ENCODE measurements around the gene NINJ1. TPM values are rescaled to one million over a fixed set of nuclear protein-coding genes. Genes with fewer than 3 reads are reported as not detected.

NINJ1 gene
- total and polyA plus RNA-seq, 2 of the 4 experiments (the other 2 are of a cell fraction), result 21.9 to 38.8 TPM

DNA sequence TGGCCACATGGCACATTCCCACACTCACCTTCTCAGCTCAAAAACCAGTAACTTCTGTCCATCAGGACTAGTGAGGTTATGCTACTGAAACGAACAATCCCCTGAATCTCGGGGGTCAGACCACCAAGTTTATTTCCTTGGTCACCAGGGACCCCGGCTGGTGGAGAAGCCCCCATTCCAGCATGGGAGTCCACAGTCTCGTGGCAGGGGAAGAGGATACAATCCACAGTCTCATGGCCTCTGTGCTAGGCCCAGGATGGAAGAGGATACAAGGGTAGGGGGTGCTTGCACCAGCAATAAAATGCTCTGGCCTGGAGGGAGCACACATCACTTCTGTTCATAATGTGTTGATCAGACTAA lies 45.4 kb downstream of the NINJ1 start:
- no CpG with 5 or more reads among the region's 4 CpGs for WGBS, 2 experiments (ENCODE audit: extremely low coverage in 2 of 2, insufficient read length in 1 of 2)
- no TSS peak for BruUV-seq (replicated peaks)

More for the DNA sequence above, 45.4 kb downstream of the NINJ1 start:
- no peak overlapping the region for H4K8ac ChIP-seq (ENCODE audit: low read depth in 2 of 2, low read length in 2 of 2)
- no peak overlapping the region for H3K23ac ChIP-seq (ENCODE audit: low read depth, low read length)
- no peak for ATAC-seq (ENCODE audit: low read depth)
- H3K9me1 ChIP-seq (ENCODE audit: insufficient read depth, low read length), result no peaks in the 10 kb centered on the region
- POLR2A ChIA-PET (ENCODE audit: unreplicated experiment), result no interaction called here
- no peaks in the 10 kb centered on the region; the same call in 1 of the 2 replicates for H3K27me3 ChIP-seq (ENCODE audit: control insufficient read depth, insufficient read depth, low read length)
- H3K4me1 ChIP-seq (ENCODE audit: control insufficient read depth, insufficient read depth, low read length), result peaks cover 7% of the 10 kb centered on the region; the same call in 1 of the 2 replicates
- no peaks in the 10 kb centered on the region for H3K79me1 ChIP-seq (ENCODE audit: low read depth in 1 of 2, low read length in 2 of 2)
- H3K36me3 ChIP-seq (ENCODE audit: control insufficient read depth, insufficient read depth, low read length), result no peaks in the 10 kb centered on the region
- H3K9ac ChIP-seq (ENCODE audit: low read depth, low read length), result no peak overlapping the region
- peaks cover 19% of the 10 kb centered on the region for H3K9me3 ChIP-seq (ENCODE audit: control insufficient read depth, insufficient read depth, low read length)
- H2AK9ac ChIP-seq (replicated peaks; ENCODE audit: low read depth, low read length, poor library complexity), result no peak overlapping the region
- no peak overlapping the region for H2BK5ac ChIP-seq (ENCODE audit: low read depth, low read length, poor library complexity, severe bottlenecking)
- H2AK5ac ChIP-seq (ENCODE audit: low read depth, low read length), result no peak overlapping the region
- no peak overlapping the region for H3K4me2 ChIP-seq (ENCODE audit: low read depth, low read length)
- H3K4ac ChIP-seq (ENCODE audit: low read depth, low read length), result no peak overlapping the region
- no peak overlapping the region for H4K91ac ChIP-seq (ENCODE audit: insufficient read depth, low read depth, low read length)
- no peak overlapping the region for H4K5ac ChIP-seq (ENCODE audit: low read depth, low read length)
- H2AFZ ChIP-seq (replicated peaks; ENCODE audit: low read length, poor library complexity), result no peak overlapping the region
- intact Hi-C loops (cut with micrococcal nuclease) (no loop called here), in situ Hi-C loops (cut with MboI; ENCODE audit: low sequenced_read_pairs) (no loop called here), dilution Hi-C loops (cut with HindIII; ENCODE audit: low sequenced_read_pairs, unreplicated experiment) (no loop called here)
- no peak for TF ChIP-seq MAZ (IDR thresholded peaks at IDR 0.05; ENCODE audit: borderline replicate concordance, low read depth, low read length)
- TF ChIP-seq, protein P1, sequence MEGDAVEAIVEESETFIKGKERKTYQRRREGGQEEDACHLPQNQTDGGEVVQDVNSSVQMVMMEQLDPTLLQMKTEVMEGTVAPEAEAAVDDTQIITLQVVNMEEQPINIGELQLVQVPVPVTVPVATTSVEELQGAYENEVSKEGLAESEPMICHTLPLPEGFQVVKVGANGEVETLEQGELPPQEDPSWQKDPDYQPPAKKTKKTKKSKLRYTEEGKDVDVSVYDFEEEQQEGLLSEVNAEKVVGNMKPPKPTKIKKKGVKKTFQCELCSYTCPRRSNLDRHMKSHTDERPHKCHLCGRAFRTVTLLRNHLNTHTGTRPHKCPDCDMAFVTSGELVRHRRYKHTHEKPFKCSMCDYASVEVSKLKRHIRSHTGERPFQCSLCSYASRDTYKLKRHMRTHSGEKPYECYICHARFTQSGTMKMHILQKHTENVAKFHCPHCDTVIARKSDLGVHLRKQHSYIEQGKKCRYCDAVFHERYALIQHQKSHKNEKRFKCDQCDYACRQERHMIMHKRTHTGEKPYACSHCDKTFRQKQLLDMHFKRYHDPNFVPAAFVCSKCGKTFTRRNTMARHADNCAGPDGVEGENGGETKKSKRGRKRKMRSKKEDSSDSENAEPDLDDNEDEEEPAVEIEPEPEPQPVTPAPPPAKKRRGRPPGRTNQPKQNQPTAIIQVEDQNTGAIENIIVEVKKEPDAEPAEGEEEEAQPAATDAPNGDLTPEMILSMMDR (conservative IDR thresholded peaks at IDR 0.05; ENCODE audit: low read depth, low read length), result no peak
- no peak for TF ChIP-seq BHLHE40 (IDR thresholded peaks at IDR 0.05; ENCODE audit: low read depth, low read length)
- no peak for TF ChIP-seq FOS (IDR thresholded peaks at IDR 0.05; ENCODE audit: low read depth, low read length)
- no peak for TF ChIP-seq RFX5 (IDR thresholded peaks at IDR 0.05; ENCODE audit: low read depth, low read length)
- TF ChIP-seq, protein P2, sequence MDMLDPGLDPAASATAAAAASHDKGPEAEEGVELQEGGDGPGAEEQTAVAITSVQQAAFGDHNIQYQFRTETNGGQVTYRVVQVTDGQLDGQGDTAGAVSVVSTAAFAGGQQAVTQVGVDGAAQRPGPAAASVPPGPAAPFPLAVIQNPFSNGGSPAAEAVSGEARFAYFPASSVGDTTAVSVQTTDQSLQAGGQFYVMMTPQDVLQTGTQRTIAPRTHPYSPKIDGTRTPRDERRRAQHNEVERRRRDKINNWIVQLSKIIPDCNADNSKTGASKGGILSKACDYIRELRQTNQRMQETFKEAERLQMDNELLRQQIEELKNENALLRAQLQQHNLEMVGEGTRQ (IDR thresholded peaks at IDR 0.05; ENCODE audit: low read depth, low read length), result no peak
- TF ChIP-seq, protein P3, sequence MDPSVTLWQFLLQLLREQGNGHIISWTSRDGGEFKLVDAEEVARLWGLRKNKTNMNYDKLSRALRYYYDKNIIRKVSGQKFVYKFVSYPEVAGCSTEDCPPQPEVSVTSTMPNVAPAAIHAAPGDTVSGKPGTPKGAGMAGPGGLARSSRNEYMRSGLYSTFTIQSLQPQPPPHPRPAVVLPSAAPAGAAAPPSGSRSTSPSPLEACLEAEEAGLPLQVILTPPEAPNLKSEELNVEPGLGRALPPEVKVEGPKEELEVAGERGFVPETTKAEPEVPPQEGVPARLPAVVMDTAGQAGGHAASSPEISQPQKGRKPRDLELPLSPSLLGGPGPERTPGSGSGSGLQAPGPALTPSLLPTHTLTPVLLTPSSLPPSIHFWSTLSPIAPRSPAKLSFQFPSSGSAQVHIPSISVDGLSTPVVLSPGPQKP (IDR thresholded peaks at IDR 0.05; ENCODE audit: borderline replicate concordance, low read depth, low read length), result no peak
- no peak for TF ChIP-seq CHD1 (IDR thresholded peaks at IDR 0.05; ENCODE audit: low read depth, low read length)
- TF ChIP-seq MXI1 (IDR thresholded peaks at IDR 0.05; ENCODE audit: borderline replicate concordance, low read depth, low read length), result no peak
- TF ChIP-seq POLR2A (IDR thresholded peaks at IDR 0.05; ENCODE audit: low read depth, low read length), result no peak
- no peak for TF ChIP-seq SMC3 (IDR thresholded peaks at IDR 0.05; ENCODE audit: low read depth, low read length)
- no peak for TF ChIP-seq MAFK (IDR thresholded peaks at IDR 0.05; ENCODE audit: low read depth, low read length)
- no peak overlapping the region for H3K14ac ChIP-seq (replicated peaks; ENCODE audit: low read depth, low read length)
- no peak overlapping the region for H3K27ac ChIP-seq (ENCODE audit: insufficient read depth, low read length)
- no peak for DNase-seq
- no peak overlapping the region for H3K4me3 ChIP-seq (ENCODE audit: insufficient read depth, low read depth, low read length)
- H2BK120ac ChIP-seq (ENCODE audit: low read depth, low read length), result no peak overlapping the region
- H3K18ac ChIP-seq (ENCODE audit: low read depth, low read length), result no peak overlapping the region
- no peaks in the 10 kb centered on the region for H4K20me1 ChIP-seq (ENCODE audit: insufficient read depth, low read length)
- CTCF ChIA-PET, result no interaction called here
- H3K56ac ChIP-seq (ENCODE audit: extremely low read depth, insufficient read depth, low read length), result no peak overlapping the region
- no peak overlapping the region for H2BK20ac ChIP-seq (ENCODE audit: low read depth, low read length)
- H2BK15ac ChIP-seq (ENCODE audit: low read depth, low read length), result no peak overlapping the region
